OCI-LY7 (cell line): Measurements from ENCODE around the gene CCDC159.

Experiments used
- EZH2phosphoT487 ChIP-seq: fragments of 200-600 bp; sonication (generic); IDR thresholded peaks from 2 replicates; pipeline ENCODE4 v1.6.1; 2018; ENCODE audit warnings: low read depth, borderline replicate concordance, mild to moderate bottlenecking, mixed run types, antibody characterized with exemption, low read length, moderate library complexity, mixed read lengths
- TF ChIP-seq, protein P1 (sequence below): fragments of 200-600 bp; sonication (generic); conservative IDR thresholded peaks from 2 replicates; pipeline ENCODE4 v1.5.1; 2014; ENCODE audit warnings: mild to moderate bottlenecking, antibody characterized with exemption, low read length, moderate library complexity, mixed read lengths

GRCh38 chr19:11299946-11300810 lies 46.1 kb upstream of the CCDC159 start:
- TF ChIP-seq, protein P1, sequence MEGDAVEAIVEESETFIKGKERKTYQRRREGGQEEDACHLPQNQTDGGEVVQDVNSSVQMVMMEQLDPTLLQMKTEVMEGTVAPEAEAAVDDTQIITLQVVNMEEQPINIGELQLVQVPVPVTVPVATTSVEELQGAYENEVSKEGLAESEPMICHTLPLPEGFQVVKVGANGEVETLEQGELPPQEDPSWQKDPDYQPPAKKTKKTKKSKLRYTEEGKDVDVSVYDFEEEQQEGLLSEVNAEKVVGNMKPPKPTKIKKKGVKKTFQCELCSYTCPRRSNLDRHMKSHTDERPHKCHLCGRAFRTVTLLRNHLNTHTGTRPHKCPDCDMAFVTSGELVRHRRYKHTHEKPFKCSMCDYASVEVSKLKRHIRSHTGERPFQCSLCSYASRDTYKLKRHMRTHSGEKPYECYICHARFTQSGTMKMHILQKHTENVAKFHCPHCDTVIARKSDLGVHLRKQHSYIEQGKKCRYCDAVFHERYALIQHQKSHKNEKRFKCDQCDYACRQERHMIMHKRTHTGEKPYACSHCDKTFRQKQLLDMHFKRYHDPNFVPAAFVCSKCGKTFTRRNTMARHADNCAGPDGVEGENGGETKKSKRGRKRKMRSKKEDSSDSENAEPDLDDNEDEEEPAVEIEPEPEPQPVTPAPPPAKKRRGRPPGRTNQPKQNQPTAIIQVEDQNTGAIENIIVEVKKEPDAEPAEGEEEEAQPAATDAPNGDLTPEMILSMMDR, result no peak
- no peak for TF ChIP-seq EZH2phosphoT487
